Endothelial cell of umbilical vein (primary cell): Measurements from ENCODE around the gene MAPRE2. TPM values are rescaled to one million over a fixed set of nuclear protein-coding genes. Genes with fewer than 3 reads are reported as not detected.

Source experiments
- BruUV-seq: library from RNA; stranded (reverse); fragments of 400-500 nt; replicated peaks from 2 replicates; lab custom pipeline; 2021; lab: Mats Ljungman, UMichigan
- CTCF ChIA-PET: fragments of 300-600, 350-600 bp; sonication (Branson Sonifier 250); formaldehyde crosslinking; loops from one replicate; lab custom pipeline; 2021; ENCODE audit warnings: antibody characterized with exemption, inconsistent platforms; lab: Charles Lee
- POLR2A ChIA-PET: fragments of 300-600, 350-600 bp; sonication (Branson Sonifier 250); formaldehyde crosslinking; loops from one replicate; lab custom pipeline; 2021; ENCODE audit warnings: antibody characterized with exemption, inconsistent platforms; lab: Charles Lee
- DNase-seq: peaks from one replicate; pipeline ENCODE4 v3.0.0-alpha.2; 2011; ENCODE audit warnings: low read depth, low spot score
- FAIRE-seq: peaks from 2 replicates; lab custom pipeline; 2011; peaks lifted over from hg19 to GRCh38; lab: Jason Lieb, UNC
- H2AFZ ChIP-seq: 2 replicates; pipeline ENCODE4 v1.6.0; 2012; ENCODE audit warnings: low read depth, low read length, control low read depth, inconsistent platforms
- H3K27ac ChIP-seq: 2 replicates; pipeline ENCODE4 v1.5.1; 2011; ENCODE audit warnings: low read depth, mild to moderate bottlenecking, control low read depth, low read length, moderate library complexity; ENCODE audit not compliant: insufficient read depth
- H3K27me3 ChIP-seq, 2 experiments: 2 replicates each; pipeline versions ENCODE4 v1.6.0 to v1.6.1; 2011; ENCODE audit warnings: low read length in 2 of 2, mixed read lengths in 1 of 2; ENCODE audit not compliant: control insufficient read depth in 2 of 2, insufficient read depth in 2 of 2
- H3K36me3 ChIP-seq, 2 experiments: 2 replicates in 1 of 2; 3 replicates in 1 of 2; pipeline ENCODE4 v1.5.1; 2011; ENCODE audit warnings: low read length in 2 of 2, mild to moderate bottlenecking in 1 of 2, moderate library complexity in 1 of 2; ENCODE audit not compliant: control insufficient read depth in 2 of 2, insufficient read depth in 2 of 2; ENCODE audit errors: extremely low read depth in 1 of 2
- H3K4me1 ChIP-seq: 3 replicates; pipeline ENCODE4 v1.5.1; 2011; ENCODE audit warnings: mild to moderate bottlenecking, low read length; ENCODE audit not compliant: control insufficient read depth, insufficient read depth; ENCODE audit errors: extremely low read depth
- H3K4me2 ChIP-seq: 2 replicates; pipeline ENCODE4 v1.6.1; 2011; ENCODE audit warnings: low read length, control low read depth, mixed read lengths; ENCODE audit not compliant: insufficient read depth
- H3K4me3 ChIP-seq, 3 experiments: fragments of 200-600 bp in 1 of 3; sonication (generic), shearing (Covaris generic) in 1 of 3; replicated peaks in 1 of 3; 2 replicates each; pipeline ENCODE4 v1.5.1; 2011 to 2016; ENCODE audit warnings: control low read depth in 3 of 3, low read length in 3 of 3, mild to moderate bottlenecking in 2 of 3, inconsistent platforms in 1 of 3, low read depth in 1 of 3, moderate library complexity in 1 of 3; ENCODE audit not compliant: insufficient read depth in 1 of 3
- H3K79me2 ChIP-seq: 2 replicates; pipeline ENCODE4 v1.6.0; 2012; ENCODE audit warnings: low read length, inconsistent platforms; ENCODE audit not compliant: control insufficient read depth, insufficient read depth
- H3K9ac ChIP-seq: replicated peaks from 2 replicates; pipeline ENCODE3; 2011; ENCODE audit warnings: low read length, control low read depth; ENCODE audit not compliant: insufficient read depth; ENCODE audit errors: extremely low read depth
- H3K9me1 ChIP-seq: replicated peaks from 3 replicates; pipeline ENCODE4 v1.6.0; 2011; ENCODE audit warnings: mild to moderate bottlenecking, low read length; ENCODE audit not compliant: control insufficient read depth, insufficient read depth; ENCODE audit errors: extremely low read depth
- H3K9me3 ChIP-seq: replicated peaks from 2 replicates; pipeline ENCODE4 v1.5.1; 2012; ENCODE audit warnings: low read length, inconsistent platforms; ENCODE audit not compliant: control insufficient read depth, insufficient read depth
- H4K20me1 ChIP-seq: replicated peaks from 2 replicates; pipeline ENCODE3; 2011; ENCODE audit warnings: mild to moderate bottlenecking, low read length; ENCODE audit not compliant: control insufficient read depth, insufficient read depth; ENCODE audit errors: extremely low read depth
- EZH2 ChIP-seq: IDR thresholded peaks from 2 replicates; pipeline ENCODE4 v1.6.1; 2012; ENCODE audit warnings: borderline replicate concordance, low read depth, mild to moderate bottlenecking, moderate library complexity, low read length, inconsistent platforms; ENCODE audit not compliant: severe bottlenecking
- FOS ChIP-seq: IDR thresholded peaks from 2 replicates; pipeline ENCODE4 v1.6.1; 2011; ENCODE audit warnings: mild to moderate bottlenecking, low read length, moderate library complexity, borderline replicate concordance; ENCODE audit not compliant: insufficient read depth
- GATA2 ChIP-seq: IDR thresholded peaks from 2 replicates; pipeline ENCODE4 v1.7.0; 2011; ENCODE audit warnings: low read depth, mild to moderate bottlenecking, moderate library complexity, mixed read lengths, low read length; ENCODE audit not compliant: insufficient read length, insufficient read depth
- JUN ChIP-seq: IDR thresholded peaks from 2 replicates; pipeline ENCODE4 v1.6.1; 2011; ENCODE audit warnings: borderline replicate concordance, low read depth; ENCODE audit not compliant: insufficient read length, insufficient read depth
- MYC ChIP-seq: IDR thresholded peaks from one replicate; pipeline ENCODE4 v1.6.1; 2011; ENCODE audit warnings: mild to moderate bottlenecking, low read depth, low read length
- POLR2A ChIP-seq: IDR thresholded peaks from 2 replicates; pipeline ENCODE4 v1.6.1; 2012; ENCODE audit warnings: low read depth, mild to moderate bottlenecking, control low read depth, low read length
- POLR2AphosphoS5 ChIP-seq: IDR thresholded peaks from 2 replicates; pipeline ENCODE4 v1.6.1; 2012; ENCODE audit warnings: low read depth, mild to moderate bottlenecking, control low read depth, low read length, moderate library complexity; ENCODE audit not compliant: insufficient read depth
- dilution Hi-C: fragments of 300-500 bp; cut with MboI; formaldehyde crosslinking; loops from one replicate; pipeline ENCODE4 v1.15.0; 2019; ENCODE audit warnings: low sequenced_read_pairs; ENCODE audit not compliant: extremely low pct_ligation_motif_present
- intact Hi-C: fragments of 100-400 bp; cut with micrococcal nuclease; formaldehyde crosslinking; loops from one replicate; pipeline ENCODE4 v1.10.0; 2022
- polyA plus RNA-seq, 4 experiments: library from polyadenylated mRNA; depleted of rRNA in 3 of 4; stranded (reverse) in 3 of 4; unstranded in 1 of 4; fragments of >200 nt; gene quantifications; 2 replicates each; pipeline versions ENCODE4 v1.2.1 to v1.2.3, GENCODE V29; 2011 to 2012; ENCODE audit warnings: missing spikeins in 1 of 4
- total RNA-seq: library from RNA; stranded (reverse); gene quantifications from 2 replicates; pipeline ENCODE4 v1.2.3, GENCODE V29; 2021
- TF ChIP-seq, protein P1 (sequence below): IDR thresholded peaks from 2 replicates; pipeline ENCODE4 v1.6.1; 2011; ENCODE audit not compliant: insufficient read depth, insufficient read length
- TF ChIP-seq, protein P2 (sequence below), 2 donors: IDR thresholded peaks; 1 replicate in 1 of 2; 2 replicates in 1 of 2; pipeline ENCODE4 v1.5.1; 2011; ENCODE audit warnings: low read length in 2 of 2, mild to moderate bottlenecking in 2 of 2, moderate library complexity in 2 of 2, control low read depth in 1 of 2, inconsistent platforms in 1 of 2, low read depth in 1 of 2; ENCODE audit not compliant: insufficient read depth in 1 of 2; ENCODE audit errors: extremely low read depth in 1 of 2

Gene MAPRE2
- total and polyA plus RNA-seq, 2 donors (not counting 3 experiments of a cell fraction or from before 2014, with no cell fraction given): 117 to 148 TPM

DNA sequence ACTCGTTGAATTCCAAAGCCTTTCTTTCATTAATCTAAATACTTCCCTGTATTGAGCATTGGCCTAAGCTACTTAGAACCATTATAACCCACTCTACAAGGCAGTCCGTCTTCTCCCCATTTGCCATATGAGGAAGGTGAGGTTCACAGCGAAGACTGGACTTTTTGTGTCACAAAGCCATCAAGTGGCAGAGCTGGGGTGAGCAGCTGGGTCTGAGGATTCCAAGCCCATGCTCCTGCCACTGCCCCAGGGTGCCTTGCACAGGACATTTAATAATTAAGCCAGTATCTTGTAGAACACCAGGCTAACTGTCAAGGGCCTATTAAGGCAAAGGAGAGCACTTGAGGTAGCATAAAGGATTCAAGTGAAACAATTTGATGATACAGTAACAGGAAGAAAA, 130.8 kb downstream of the MAPRE2 start:
- Histone ChIP-seq H2AFZ (no peak overlapping the region), H4K20me1 (no peaks in the 10 kb centered on the region), H3K27ac (no peak overlapping the region), H3K4me1 (no peaks in the 10 kb centered on the region), H3K27me3 (peaks cover 0 to 12% of the 10 kb centered on the region in 2 experiments), H3K9me1 (peaks cover 2% of the 10 kb centered on the region), H3K4me2 (no peak overlapping the region), H3K79me2 (no peaks in the 10 kb centered on the region), H3K9ac (no peak overlapping the region), H3K4me3 (no peak overlapping the region), H3K36me3 (no peaks in the 10 kb centered on the region), H3K9me3 (no peaks in the 10 kb centered on the region)
- CTCF ChIA-PET: interaction anchor here (2.2 kb wide), 1 partner anchor 305 kb away, joined by 5 read pairs; no protein-coding TSS in a partner anchor
- no TSS peak for BruUV-seq
- DNase-seq (no peak), FAIRE-seq (no peak)
- POLR2A ChIA-PET: no interaction called here
- intact Hi-C loops: no loop called here
- TF ChIP-seq, protein P1, sequence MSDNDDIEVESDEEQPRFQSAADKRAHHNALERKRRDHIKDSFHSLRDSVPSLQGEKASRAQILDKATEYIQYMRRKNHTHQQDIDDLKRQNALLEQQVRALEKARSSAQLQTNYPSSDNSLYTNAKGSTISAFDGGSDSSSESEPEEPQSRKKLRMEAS: no peak
- TF ChIP-seq FOS: no peak
- no peak for TF ChIP-seq POLR2A
- TF ChIP-seq JUN: no peak
- no peak for TF ChIP-seq POLR2AphosphoS5
- no peak for TF ChIP-seq GATA2
- no peak for TF ChIP-seq MYC
- TF ChIP-seq EZH2: no peak
- TF ChIP-seq, protein P2, sequence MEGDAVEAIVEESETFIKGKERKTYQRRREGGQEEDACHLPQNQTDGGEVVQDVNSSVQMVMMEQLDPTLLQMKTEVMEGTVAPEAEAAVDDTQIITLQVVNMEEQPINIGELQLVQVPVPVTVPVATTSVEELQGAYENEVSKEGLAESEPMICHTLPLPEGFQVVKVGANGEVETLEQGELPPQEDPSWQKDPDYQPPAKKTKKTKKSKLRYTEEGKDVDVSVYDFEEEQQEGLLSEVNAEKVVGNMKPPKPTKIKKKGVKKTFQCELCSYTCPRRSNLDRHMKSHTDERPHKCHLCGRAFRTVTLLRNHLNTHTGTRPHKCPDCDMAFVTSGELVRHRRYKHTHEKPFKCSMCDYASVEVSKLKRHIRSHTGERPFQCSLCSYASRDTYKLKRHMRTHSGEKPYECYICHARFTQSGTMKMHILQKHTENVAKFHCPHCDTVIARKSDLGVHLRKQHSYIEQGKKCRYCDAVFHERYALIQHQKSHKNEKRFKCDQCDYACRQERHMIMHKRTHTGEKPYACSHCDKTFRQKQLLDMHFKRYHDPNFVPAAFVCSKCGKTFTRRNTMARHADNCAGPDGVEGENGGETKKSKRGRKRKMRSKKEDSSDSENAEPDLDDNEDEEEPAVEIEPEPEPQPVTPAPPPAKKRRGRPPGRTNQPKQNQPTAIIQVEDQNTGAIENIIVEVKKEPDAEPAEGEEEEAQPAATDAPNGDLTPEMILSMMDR (IDR thresholded peaks at IDR 0.05; ENCODE audit: extremely low read depth in 1 of 2, insufficient read depth in 1 of 2, low read depth in 1 of 2, low read length in 2 of 2): no peak
- dilution Hi-C loops: no loop called here
